GM19463 (cell line): ENCODE data around the gene INPP4B.

Experiments used
- ATAC-seq: cut with Tn5 transposase; IDR thresholded peaks from one replicate; pipeline ENCODE4 v1.9.1; 2021; ENCODE audit warnings: mild to moderate bottlenecking, moderate library complexity; ENCODE audit not compliant: unreplicated experiment

The INPP4B gene

GRCh38 chr4:142355421-142355930 lies 490.6 kb downstream of the INPP4B start:
- no peak for ATAC-seq

- ATAC-seq: no peak
Observed at GRCh38 chr4:142354794-142355420, 491.2 kb downstream of the INPP4B start.

- no peak for ATAC-seq
Observed at GRCh38 chr4:142354041-142354440, 492.1 kb downstream of the INPP4B start.

DNA sequence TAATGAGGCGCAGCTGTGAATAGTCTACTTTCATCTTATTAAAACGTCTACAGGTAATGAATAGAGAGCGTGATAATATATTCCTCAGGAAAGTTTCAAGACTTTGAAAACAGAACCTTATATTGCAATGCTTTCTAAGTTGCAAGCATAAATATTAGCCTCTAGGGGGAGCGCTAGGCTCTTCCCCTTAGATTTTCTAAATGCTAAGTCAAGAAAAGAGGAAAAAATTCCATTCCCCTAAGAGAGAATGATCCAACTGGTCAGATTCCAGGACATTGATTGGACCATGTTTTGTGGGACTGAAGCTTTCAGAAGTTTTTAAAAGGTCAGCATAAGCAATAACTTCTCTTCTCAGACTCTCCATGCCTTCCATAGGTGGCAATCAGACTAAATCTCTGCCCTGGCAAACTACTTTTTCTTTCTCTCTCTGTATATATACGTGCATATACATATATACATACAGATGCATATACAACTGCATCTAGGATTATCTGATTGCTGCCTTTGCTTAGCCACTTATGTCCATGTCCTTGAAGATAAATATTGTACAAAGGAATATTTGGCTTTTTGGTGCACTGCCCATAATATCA lies 492.9 kb downstream of the INPP4B start:
- ATAC-seq: peak; percentile 60

DNA sequence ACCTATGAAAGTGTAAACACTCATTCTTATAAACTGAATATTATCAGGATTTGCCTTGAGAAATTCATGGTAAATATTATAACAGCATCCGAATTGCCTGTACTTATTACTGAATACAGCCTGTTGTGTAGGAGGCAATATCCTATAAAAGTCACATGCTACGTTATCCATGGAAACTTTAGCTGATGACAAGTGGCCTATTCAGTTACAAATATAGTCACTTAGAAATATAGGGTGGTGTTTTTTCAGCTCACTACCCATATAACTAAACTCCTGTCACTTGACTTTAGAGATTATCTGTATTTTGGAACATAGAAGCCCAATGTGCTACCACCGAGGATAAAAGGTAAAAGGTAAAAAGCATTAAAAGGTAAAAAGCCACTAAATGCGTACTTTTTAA lies 493.4 kb downstream of the INPP4B start:
- ATAC-seq: no peak

DNA sequence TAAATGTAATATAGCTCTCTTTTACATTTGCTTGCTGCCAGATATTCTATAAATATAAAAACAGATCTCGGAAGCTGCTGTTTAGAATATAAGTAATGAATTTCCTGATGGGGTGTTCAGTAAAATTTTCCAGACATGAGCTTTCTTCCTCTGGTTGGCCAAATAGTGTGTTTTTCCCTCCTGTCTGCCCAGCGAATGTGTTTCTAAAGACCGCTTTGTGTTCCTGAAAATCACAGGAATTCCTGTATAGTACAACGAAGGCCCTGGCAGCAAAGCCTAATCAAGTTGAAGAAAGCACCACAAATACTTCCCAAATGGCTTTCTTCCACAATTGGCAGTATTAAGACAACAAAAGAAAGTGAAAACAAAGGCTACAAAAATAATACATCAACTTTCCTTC lies 494.1 kb downstream of the INPP4B start:
- no peak for ATAC-seq

- ATAC-seq: no peak
Observed at GRCh38 chr4:142350871-142351270, 495.2 kb downstream of the INPP4B start.

GRCh38 chr4:142348613-142349021 lies 497.5 kb downstream of the INPP4B start:
- no peak for ATAC-seq

- no peak for ATAC-seq
Observed at GRCh38 chr4:142347241-142347640, 498.9 kb downstream of the INPP4B start.

DNA sequence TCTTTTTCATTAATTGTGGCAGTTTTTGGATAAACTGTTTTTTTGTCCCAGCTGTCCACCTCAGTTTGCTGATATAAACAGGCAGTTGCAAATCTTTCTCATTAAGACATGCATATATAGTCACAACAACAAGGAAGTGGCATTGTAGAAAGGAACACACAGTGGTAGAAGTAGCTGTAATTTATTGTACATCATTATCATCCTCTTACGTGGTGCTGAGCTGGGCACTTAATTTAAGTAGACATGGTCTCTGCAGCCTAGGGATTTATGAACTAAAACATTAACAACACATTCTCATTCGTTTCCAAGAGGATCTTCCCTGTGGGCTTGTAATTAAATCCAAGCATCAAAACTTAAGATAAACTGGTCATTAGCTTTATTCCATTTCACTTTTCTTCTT lies 500.2 kb downstream of the INPP4B start:
- ATAC-seq: no peak

DNA sequence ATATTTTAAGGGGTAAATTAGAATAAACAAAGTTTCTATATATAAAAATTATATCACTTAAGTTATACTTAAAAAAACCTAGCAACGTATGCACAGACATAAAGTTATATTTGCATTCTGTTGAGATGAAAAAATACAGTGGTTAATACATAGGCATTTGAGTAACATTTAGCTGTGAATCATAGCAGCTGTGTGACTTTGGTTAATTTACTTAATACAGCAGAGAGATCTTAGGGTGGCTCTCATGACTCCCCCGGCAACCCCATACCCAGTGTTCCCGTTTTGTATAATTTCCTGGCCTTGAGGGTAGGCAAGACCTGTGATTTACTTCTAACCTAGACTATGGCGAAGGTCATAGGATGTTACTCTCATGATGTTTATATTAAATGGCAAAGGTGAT lies 504.8 kb downstream of the INPP4B start:
- ATAC-seq: no peak

GRCh38 chr4:142339053-142339452 lies 507.0 kb downstream of the INPP4B start:
- ATAC-seq: no peak

DNA sequence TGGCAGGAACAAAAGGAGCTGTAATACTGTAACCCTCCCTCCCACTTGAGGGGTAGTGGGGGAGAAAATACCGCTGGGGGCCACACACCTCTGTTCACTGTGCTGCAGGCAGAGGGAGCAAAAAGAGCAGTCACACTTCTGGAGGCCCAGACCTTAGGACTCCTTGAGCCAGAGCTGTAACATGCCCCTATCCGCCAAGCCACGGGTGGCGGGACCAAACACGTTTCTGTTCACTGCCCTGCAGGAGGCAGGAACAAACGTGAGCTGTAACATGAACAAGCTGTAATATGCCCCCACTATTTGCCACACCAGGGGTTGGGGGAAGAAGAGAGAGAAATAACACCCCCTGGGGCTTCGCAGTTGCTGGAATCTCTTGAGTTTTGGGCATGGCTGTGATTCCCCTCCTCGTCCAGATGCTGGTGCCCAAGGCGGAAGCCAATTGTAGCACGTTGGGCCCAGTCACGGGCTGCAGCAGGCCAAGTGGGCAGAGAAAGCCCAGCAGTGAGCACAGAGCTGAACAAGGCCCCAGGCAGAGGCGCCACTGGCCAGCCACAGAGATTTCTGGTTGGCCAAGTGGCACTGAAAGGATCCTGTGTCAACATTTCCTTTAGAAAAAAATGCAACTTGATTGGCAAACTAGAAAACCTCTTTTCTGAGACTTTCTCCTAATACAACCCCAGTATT lies 509.7 kb downstream of the INPP4B start:
- no peak for ATAC-seq

DNA sequence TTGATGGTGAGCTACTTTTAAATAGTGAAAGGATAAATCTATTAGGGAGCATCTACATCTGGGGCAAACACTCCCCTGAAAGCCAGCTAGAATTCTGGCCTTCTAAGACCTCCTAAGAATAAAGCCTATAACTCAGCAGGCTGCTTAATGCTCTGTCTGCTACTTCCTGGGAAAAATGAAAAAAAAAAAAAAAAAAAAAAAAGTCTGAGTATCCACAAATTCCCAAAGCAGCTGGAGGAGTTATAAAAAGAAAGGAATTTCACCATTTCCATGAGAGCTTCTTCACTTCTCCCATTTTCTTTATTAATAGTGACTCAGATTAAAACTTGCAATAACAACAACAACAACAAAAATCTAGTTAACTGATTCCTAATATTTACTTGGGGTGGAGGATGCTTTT lies 511.2 kb downstream of the INPP4B start:
- ATAC-seq: no peak

DNA sequence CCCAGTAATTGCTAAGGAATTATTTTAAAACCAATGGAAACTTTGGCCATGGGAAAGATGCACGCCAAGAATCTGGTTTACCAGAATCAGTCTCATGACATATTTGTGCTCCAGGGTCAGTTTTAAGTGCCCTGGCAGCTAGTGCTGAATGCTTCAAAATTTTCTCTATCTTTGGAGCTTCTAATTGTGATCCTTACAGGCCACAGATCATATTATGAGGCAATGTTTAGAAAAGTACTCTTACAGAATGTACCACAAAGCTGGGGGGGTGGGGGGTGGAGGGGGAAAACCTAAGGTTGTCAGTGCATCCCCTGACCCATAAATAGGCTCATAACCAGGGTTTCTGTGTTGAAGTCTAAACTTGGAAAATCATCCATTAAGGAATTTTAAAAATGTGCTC lies 514.5 kb downstream of the INPP4B start:
- ATAC-seq: no peak

GRCh38 chr4:142331132-142331531 lies 515.0 kb downstream of the INPP4B start:
- ATAC-seq: no peak

- no peak for ATAC-seq
Observed at GRCh38 chr4:142330311-142330710, 515.8 kb downstream of the INPP4B start.

DNA sequence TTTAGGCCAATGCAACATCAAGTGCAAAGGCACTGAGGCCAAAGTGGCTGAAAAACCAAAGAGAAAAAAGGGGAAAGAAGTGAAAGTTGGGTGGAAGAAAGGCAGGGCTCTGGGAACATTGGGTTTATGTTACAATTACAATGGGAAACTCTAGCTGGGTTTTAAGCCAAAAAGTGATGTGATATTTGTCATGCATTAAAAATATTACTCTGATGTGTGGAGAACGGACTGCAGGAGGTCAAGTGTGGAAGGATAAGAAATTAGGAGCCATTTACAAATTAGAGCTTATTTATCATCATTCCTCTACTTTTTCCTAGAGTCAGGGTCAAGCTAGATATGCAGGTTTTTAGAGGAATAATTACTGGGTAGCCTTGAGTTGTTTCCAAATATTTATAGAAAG lies 516.8 kb downstream of the INPP4B start:
- ATAC-seq: no peak

- no peak for ATAC-seq
Observed at GRCh38 chr4:142326181-142326580, 519.9 kb downstream of the INPP4B start.

GRCh38 chr4:142324572-142324971 lies 521.5 kb downstream of the INPP4B start:
- peak; percentile 57 for ATAC-seq

GRCh38 chr4:142322996-142323395 lies 523.1 kb downstream of the INPP4B start:
- no peak for ATAC-seq

DNA sequence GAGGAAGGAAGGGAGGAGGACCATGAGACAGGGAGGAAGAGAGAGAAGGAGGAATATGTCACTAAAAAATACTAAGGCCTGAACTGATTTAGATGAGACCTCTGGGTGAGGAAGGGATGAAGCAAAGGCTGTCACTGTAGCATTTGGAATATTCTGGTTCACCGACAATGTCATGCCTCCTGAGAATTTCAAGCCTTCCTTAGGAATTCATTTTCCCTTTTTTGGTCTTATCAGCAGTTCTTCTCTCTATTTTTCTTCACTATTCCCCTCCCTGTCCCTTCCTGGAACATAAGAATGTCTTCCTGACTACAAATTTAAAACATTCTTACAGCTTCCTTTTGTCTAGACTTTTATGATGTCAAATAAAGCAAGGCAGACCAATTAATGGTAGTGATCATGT lies 527.8 kb downstream of the INPP4B start:
- no peak for ATAC-seq
